H9 (cell line): Measurements from ENCODE around the gene BEST2. TPM values are rescaled to one million over a fixed set of nuclear protein-coding genes. Genes with fewer than 3 reads are reported as not detected.

Experiments
- DNase-seq: peaks from one replicate; pipeline ENCODE4 v3.0.0-alpha.2; 2017
- H2AFZ ChIP-seq: one replicate; pipeline ENCODE4 v1.6.1; 2013; ENCODE audit warnings: mild to moderate bottlenecking, low read length, control low read depth, moderate library complexity
- H2AK5ac ChIP-seq: 2 replicates; pipeline ENCODE4 v1.6.1; 2013; ENCODE audit warnings: low read length, control low read depth, mixed read lengths; ENCODE audit not compliant: insufficient read length
- H2BK120ac ChIP-seq: one replicate; pipeline ENCODE4 v1.6.1; 2013; ENCODE audit warnings: low read depth, mild to moderate bottlenecking, low read length, control low read depth, inconsistent platforms; ENCODE audit not compliant: poor library complexity, severe bottlenecking
- H2BK12ac ChIP-seq: 2 replicates; pipeline ENCODE4 v1.6.1; 2013; ENCODE audit warnings: low read length, control low read depth, mixed read lengths, low read depth; ENCODE audit not compliant: insufficient read length
- H2BK15ac ChIP-seq: 2 replicates; pipeline ENCODE4 v1.6.1; 2013; ENCODE audit warnings: low read depth, low read length, control low read depth
- H2BK20ac ChIP-seq: one replicate; pipeline ENCODE4 v1.6.1; 2013; ENCODE audit warnings: low read depth, mild to moderate bottlenecking, low read length, control low read depth, inconsistent platforms; ENCODE audit not compliant: poor library complexity, severe bottlenecking
- H2BK5ac ChIP-seq: 2 replicates; pipeline ENCODE4 v1.6.1; 2013; ENCODE audit warnings: low read length, control low read depth, mixed read lengths; ENCODE audit not compliant: insufficient read length
- H3K14ac ChIP-seq: 2 replicates; pipeline ENCODE4 v1.6.1; 2013; ENCODE audit warnings: low read length, control low read depth; ENCODE audit not compliant: insufficient read depth
- H3K18ac ChIP-seq: 2 replicates; pipeline ENCODE4 v1.6.1; 2013; ENCODE audit warnings: low read depth, mild to moderate bottlenecking, mixed read lengths, low read length, control low read depth; ENCODE audit not compliant: insufficient read length
- H3K23ac ChIP-seq: 2 replicates; pipeline ENCODE4 v1.6.1; 2013; ENCODE audit warnings: low read length, control low read depth, mixed read lengths, low read depth; ENCODE audit not compliant: insufficient read length
- H3K23me2 ChIP-seq: 2 replicates; pipeline ENCODE4 v1.6.1; 2013; ENCODE audit warnings: low read depth, mild to moderate bottlenecking, mixed read lengths, low read length, control low read depth; ENCODE audit not compliant: insufficient read length, poor library complexity, severe bottlenecking
- H3K27ac ChIP-seq: 2 replicates; pipeline ENCODE4 v1.5.1; 2013; ENCODE audit warnings: low read length, control low read depth, mixed read lengths, low read depth; ENCODE audit not compliant: insufficient read length
- H3K27me3 ChIP-seq: 2 replicates; pipeline ENCODE4 v1.6.1; 2013; ENCODE audit warnings: low read length, control low read depth, inconsistent platforms; ENCODE audit not compliant: insufficient read depth
- H3K4ac ChIP-seq: 2 replicates; pipeline ENCODE4 v1.6.1; 2013; ENCODE audit warnings: low read depth, mild to moderate bottlenecking, control low read depth, inconsistent platforms, low read length, moderate library complexity
- H3K4me1 ChIP-seq: 2 replicates; pipeline ENCODE4 v1.6.1; 2013; ENCODE audit warnings: low read length, control low read depth, inconsistent platforms; ENCODE audit not compliant: insufficient read depth
- H3K4me2 ChIP-seq: 2 replicates; pipeline ENCODE4 v1.6.1; 2013; ENCODE audit warnings: low read length, control low read depth, mixed read lengths; ENCODE audit not compliant: insufficient read length, insufficient read depth
- H3K56ac ChIP-seq: 2 replicates; pipeline ENCODE4 v1.6.1; 2013; ENCODE audit warnings: low read depth, mild to moderate bottlenecking, mixed read lengths, low read length, control low read depth; ENCODE audit not compliant: insufficient read length
- H3K79me1 ChIP-seq: 2 replicates; pipeline ENCODE4 v1.6.1; 2013; ENCODE audit warnings: low read depth, mild to moderate bottlenecking, moderate library complexity, low read length, control low read depth, inconsistent platforms; ENCODE audit not compliant: insufficient read depth, poor library complexity, severe bottlenecking
- H3K79me2 ChIP-seq: 2 replicates; pipeline ENCODE4 v1.6.1; 2013; ENCODE audit warnings: low read length, control low read depth, inconsistent platforms; ENCODE audit not compliant: insufficient read depth
- H3K9ac ChIP-seq: 2 replicates; pipeline ENCODE4 v1.6.1; 2013; ENCODE audit warnings: low read length, control low read depth, mixed read lengths; ENCODE audit not compliant: insufficient read length; ENCODE audit errors: extremely low read depth
- H3K9me3 ChIP-seq: one replicate; pipeline ENCODE4 v1.6.1; 2013; ENCODE audit warnings: low read depth, low read length, inconsistent platforms; ENCODE audit not compliant: control insufficient read depth
- H3T11ph ChIP-seq: one replicate; pipeline ENCODE4 v1.6.1; 2013; ENCODE audit warnings: mild to moderate bottlenecking, low read length, control low read depth, inconsistent platforms
- H4K20me1 ChIP-seq: one replicate; pipeline ENCODE4 v1.6.1; 2013; ENCODE audit not compliant: control insufficient read depth, insufficient read length, insufficient read depth
- H4K5ac ChIP-seq: 2 replicates; pipeline ENCODE4 v1.6.1; 2013; ENCODE audit warnings: low read depth, mild to moderate bottlenecking, mixed read lengths, low read length, control low read depth; ENCODE audit not compliant: insufficient read length
- H4K8ac ChIP-seq: replicated peaks from 2 replicates; pipeline ENCODE4 v1.6.1; 2013; ENCODE audit warnings: low read length, control low read depth, mixed read lengths, low read depth; ENCODE audit not compliant: insufficient read length
- H4K91ac ChIP-seq: 2 replicates; pipeline ENCODE4 v1.6.1; 2013; ENCODE audit warnings: low read depth, mild to moderate bottlenecking, moderate library complexity, mixed read lengths, low read length, control low read depth; ENCODE audit not compliant: insufficient read length
- H3K27ac Mint-ChIP-seq, 3 experiments: 2 replicates in 2 of 3; 3 replicates in 1 of 3; pipeline ENCODE4 v1.8.0; 2020 to 2021; ENCODE audit warnings: mixed read lengths in 3 of 3, mild to moderate bottlenecking in 1 of 3, moderate library complexity in 1 of 3
- H3K27me3 Mint-ChIP-seq: 2 replicates; pipeline ENCODE4 v1.8.0; 2021; ENCODE audit warnings: low read depth, mild to moderate bottlenecking, moderate library complexity, mixed read lengths
- H3K36me3 Mint-ChIP-seq, 3 experiments: 2 replicates in 2 of 3; 3 replicates in 1 of 3; pipeline ENCODE4 v1.8.0; 2020 to 2021; ENCODE audit warnings: low read depth in 3 of 3, mixed read lengths in 3 of 3; ENCODE audit not compliant: insufficient read depth in 1 of 3
- H3K4me1 Mint-ChIP-seq, 2 experiments: 2 replicates each; pipeline ENCODE4 v1.8.0; 2020; ENCODE audit warnings: mixed read lengths in 2 of 2
- H3K4me3 Mint-ChIP-seq, 2 experiments: 2 replicates in 1 of 2; 3 replicates in 1 of 2; pipeline ENCODE4 v1.8.0; 2020 to 2021; ENCODE audit warnings: mild to moderate bottlenecking in 2 of 2, mixed read lengths in 2 of 2, moderate library complexity in 1 of 2
- H3K9me3 Mint-ChIP-seq, 2 experiments: 2 replicates in 1 of 2; 3 replicates in 1 of 2; pipeline ENCODE4 v1.8.0; 2020; ENCODE audit warnings: mild to moderate bottlenecking in 2 of 2, mixed read lengths in 2 of 2, moderate library complexity in 1 of 2
- WGBS: extraction: QIAGEN DNeasy Blood & Tissue Kit; methylation state at CpG from one replicate; pipeline ENCODE4 v1.1.7; 2013; ENCODE audit warnings: missing lambda C conversion rate, low lambda C conversion rate, mixed read lengths; ENCODE audit not compliant: insufficient read length; ENCODE audit errors: extremely low coverage; 5-methylcytosine and 5-hydroxymethylcytosine counted together
- total RNA-seq: library from RNA; stranded (reverse); gene quantifications from 2 replicates; pipeline ENCODE4 v1.2.1, GENCODE V29; 2021
- TF ChIP-seq, protein P1 (sequence below): fragments of 200-600 bp; sonication (generic); conservative IDR thresholded peaks from 3 replicates; pipeline ENCODE4 v1.8.0; 2021; ENCODE audit warnings: antibody characterized with exemption, mild to moderate bottlenecking

Gene BEST2
- total RNA-seq, 1 experiment from 2014 or later = 1.6 TPM

- H3K9me3 Mint-ChIP-seq = no peaks in the 10 kb centered on the region
- Histone ChIP-seq H3K4me2 (no peak overlapping the region), H4K5ac (no peak overlapping the region), H3K56ac (no peak overlapping the region), H3K4me1 (no peaks in the 10 kb centered on the region), H3K27me3 (no peaks in the 10 kb centered on the region), H2AFZ (no peak overlapping the region), H3K27ac (no peak overlapping the region), H2BK5ac (no peak overlapping the region), H4K8ac (no peak overlapping the region), H3K14ac (no peak overlapping the region), H3K9me3 (no peaks in the 10 kb centered on the region), H2AK5ac (no peak overlapping the region), H2BK12ac (no peak overlapping the region), H2BK15ac (no peak overlapping the region), H3K18ac (no peak overlapping the region), H3K23ac (no peak overlapping the region), H3K79me1 (no peaks in the 10 kb centered on the region), H4K20me1 (no peaks in the 10 kb centered on the region), H2BK120ac (no peak overlapping the region), H3K4ac (no peak overlapping the region), H2BK20ac (no peak overlapping the region), H4K91ac (no peak overlapping the region), H3T11ph (no peak overlapping the region), H3K23me2 (peaks cover 12% of the 10 kb centered on the region), H3K79me2 (peaks cover 10% of the 10 kb centered on the region), H3K9ac (no peak overlapping the region)
- no CpG with 5 or more reads among the region's 9 CpGs for WGBS
- H3K4me1 Mint-ChIP-seq = peaks cover 9 to 21% of the 10 kb centered on the region in 2 experiments
- no peak for DNase-seq
- peaks cover 2% of the 10 kb centered on the region; the same call in 1 of the 2 replicates for H3K27me3 Mint-ChIP-seq
- H3K27ac Mint-ChIP-seq = peak overlapping the region in 1 of 3 experiments; percentile 22; a peak in 1 of 7 replicates
- TF ChIP-seq, protein P1, sequence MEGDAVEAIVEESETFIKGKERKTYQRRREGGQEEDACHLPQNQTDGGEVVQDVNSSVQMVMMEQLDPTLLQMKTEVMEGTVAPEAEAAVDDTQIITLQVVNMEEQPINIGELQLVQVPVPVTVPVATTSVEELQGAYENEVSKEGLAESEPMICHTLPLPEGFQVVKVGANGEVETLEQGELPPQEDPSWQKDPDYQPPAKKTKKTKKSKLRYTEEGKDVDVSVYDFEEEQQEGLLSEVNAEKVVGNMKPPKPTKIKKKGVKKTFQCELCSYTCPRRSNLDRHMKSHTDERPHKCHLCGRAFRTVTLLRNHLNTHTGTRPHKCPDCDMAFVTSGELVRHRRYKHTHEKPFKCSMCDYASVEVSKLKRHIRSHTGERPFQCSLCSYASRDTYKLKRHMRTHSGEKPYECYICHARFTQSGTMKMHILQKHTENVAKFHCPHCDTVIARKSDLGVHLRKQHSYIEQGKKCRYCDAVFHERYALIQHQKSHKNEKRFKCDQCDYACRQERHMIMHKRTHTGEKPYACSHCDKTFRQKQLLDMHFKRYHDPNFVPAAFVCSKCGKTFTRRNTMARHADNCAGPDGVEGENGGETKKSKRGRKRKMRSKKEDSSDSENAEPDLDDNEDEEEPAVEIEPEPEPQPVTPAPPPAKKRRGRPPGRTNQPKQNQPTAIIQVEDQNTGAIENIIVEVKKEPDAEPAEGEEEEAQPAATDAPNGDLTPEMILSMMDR = no peak
- no peak overlapping the region for H3K4me3 Mint-ChIP-seq
- H3K36me3 Mint-ChIP-seq = peaks cover 23 to 40% (median 23%) of the 10 kb centered on the region in 3 experiments
Observed at GRCh38 chr19:12727745-12728433, 23.7 kb upstream of the BEST2 start.
